GM19397 (cell line): ENCODE results near the gene VASP.
"Not testable (repeated sequence)": the region's sequence is repeated elsewhere in the genome, so short reads cannot be mapped to it uniquely, and the experiment has no call there.

Experiments
- ATAC-seq: cut with Tn5 transposase; IDR thresholded peaks from one replicate; pipeline ENCODE4 v1.9.1; 2021; ENCODE audit warnings: mild to moderate bottlenecking, moderate library complexity; ENCODE audit not compliant: unreplicated experiment

Gene VASP

DNA sequence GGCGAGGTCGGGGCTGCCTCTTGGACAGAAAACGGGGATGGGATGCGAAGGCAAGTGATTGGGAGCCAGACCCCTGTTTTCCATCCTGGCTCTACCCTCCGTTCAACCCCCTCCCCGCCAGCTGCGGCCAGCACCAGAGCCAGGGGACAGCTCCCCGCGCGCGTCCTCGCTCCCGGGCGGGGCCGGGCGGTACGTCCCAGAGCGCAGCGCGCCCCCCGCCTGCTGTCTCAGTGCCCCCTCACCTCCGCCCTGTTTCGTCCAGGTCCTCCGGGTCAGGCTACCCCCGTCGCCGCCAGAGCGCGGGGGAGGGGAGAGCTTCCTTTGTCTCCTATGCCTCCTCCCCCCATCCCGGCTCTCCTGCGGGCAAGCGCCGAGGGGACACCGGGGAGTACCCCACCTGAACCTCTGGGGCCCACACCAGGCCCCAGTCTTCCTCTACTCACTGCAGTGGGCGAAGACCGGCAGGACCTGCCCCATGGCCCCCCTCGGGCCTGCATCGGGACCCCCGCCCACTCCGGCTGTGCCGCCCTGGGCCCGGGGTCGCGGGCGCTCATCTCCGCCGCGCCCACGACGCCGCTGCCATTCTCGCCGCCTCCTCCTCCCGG is 10.8 kb upstream of the VASP start:
- ATAC-seq, result peak; percentile 12

- ATAC-seq, result no peak
These were observed 9.5 kb upstream of the VASP start for GRCh38 chr19:45497791-45498190.

DNA sequence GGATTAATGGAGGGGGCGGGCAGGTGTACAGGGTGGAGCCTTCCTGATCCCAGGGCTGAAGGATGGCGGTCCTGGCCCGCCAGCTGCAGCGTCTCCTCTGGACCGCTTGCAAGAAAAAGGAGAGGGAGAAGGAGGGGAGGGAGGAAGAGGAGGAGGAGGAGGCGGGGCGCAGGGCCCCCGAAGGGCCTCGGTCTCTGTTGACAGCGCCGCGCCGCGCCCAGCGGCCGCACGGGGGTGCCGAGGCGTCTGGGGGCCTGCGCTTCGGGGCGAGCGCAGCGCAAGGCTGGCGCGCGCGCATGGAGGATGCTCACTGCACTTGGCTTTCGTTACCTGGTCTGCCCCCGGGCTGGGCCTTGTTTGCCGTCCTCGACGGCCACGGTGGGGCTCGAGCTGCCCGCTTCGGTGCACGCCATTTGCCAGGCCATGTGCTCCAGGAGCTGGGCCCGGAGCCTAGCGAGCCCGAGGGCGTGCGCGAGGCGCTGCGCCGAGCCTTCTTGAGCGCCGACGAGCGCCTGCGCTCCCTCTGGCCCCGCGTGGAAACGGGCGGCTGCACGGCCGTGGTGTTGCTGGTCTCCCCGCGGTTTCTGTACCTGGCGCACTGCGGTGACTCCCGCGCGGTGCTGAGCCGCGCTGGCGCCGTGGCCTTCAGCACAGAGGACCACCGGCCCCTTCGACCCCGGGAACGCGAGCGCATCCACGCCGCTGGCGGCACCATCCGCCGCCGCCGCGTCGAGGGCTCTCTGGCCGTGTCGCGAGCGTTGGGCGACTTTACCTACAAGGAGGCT is 8.7 kb upstream of the VASP start, which contains the start of gene PPM1N:
PPM1N (plus strand) TSS at position 33 of the 785 bp plus-strand sequence; CDS start at position 63, 30 bp downstream.
- no peak for ATAC-seq

- ATAC-seq, result no peak
These were observed 7.8 kb upstream of the VASP start for GRCh38 chr19:45499196-45500180.

DNA sequence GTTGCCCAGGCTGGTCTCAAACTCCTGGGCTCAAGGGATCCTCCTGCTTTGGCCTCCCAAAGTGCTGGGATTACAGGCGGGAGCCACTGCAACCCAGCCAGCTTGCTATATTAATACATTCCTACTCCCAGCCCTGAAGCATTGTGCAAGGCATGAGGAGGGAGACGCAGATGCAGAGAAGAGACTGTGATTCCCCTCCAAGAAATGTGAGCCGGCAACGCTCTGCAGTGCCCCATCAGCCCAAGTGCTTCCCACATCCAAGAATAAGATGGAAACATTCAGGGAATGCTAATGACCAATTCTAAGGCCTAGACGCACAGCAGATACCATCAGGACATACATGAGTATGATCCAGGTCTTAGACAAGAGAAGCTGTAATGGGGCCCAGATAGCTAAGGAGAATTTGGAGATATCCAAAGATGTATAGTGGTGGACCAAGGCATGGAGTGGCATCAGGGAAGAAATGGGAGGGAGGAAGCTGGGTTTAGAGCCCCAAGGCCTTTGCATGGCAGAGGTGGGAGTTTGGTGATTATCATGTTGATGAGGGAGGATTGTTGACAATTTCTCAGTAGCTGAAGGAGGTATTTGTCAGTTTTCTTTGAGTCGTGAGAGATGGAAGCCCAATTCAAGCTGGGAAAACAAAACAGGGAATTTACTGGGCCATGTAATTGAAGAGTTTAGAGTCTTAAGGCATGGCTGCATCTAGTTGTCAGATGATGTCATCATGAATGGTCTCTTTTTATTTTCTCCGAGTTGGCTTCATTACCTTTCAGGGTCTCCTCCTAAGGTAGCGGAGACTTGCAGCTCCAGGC is 6.2 kb upstream of the VASP start:
- no peak for ATAC-seq

- no peak for ATAC-seq
These were observed 5.6 kb upstream of the VASP start for GRCh38 chr19:45501730-45502014.

DNA sequence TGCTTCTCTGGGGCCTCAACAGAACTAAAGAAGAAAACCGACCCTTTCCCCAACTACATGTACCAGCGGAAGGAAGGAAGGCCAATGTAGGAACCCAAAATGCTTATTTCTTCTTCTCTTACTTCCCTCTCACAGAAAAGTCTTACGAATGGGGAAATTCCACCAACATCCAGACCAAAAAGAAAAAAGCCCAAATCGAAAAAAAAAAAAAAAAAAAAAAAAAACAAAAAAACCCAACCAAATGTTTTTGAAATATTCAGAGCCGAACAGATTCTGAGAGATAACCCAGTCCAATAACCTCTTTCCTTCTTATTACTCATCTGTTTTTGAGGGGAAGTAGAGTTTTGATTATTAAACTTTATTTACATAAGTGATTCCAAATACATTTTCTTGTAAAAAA is 5.2 kb upstream of the VASP start:
- ATAC-seq, result no peak

GRCh38 chr19:45503909-45504308 is 3.4 kb upstream of the VASP start:
- no peak for ATAC-seq

GRCh38 chr19:45505151-45505995 is 1.9 kb upstream of the VASP start:
- ATAC-seq, result no peak

DNA sequence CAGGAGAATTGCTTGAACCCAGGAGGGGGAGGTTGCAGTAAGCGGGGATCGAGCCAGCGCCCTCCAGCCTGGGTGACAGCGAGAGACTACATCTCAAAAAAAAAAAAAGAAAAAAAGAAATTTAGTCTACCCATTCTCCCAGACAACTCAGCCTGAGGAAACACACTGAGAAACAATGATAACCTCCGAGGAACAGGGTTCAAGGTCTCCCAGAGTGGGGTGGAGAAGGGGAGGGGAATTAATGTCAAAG is 1.4 kb upstream of the VASP start:
- no peak for ATAC-seq

DNA sequence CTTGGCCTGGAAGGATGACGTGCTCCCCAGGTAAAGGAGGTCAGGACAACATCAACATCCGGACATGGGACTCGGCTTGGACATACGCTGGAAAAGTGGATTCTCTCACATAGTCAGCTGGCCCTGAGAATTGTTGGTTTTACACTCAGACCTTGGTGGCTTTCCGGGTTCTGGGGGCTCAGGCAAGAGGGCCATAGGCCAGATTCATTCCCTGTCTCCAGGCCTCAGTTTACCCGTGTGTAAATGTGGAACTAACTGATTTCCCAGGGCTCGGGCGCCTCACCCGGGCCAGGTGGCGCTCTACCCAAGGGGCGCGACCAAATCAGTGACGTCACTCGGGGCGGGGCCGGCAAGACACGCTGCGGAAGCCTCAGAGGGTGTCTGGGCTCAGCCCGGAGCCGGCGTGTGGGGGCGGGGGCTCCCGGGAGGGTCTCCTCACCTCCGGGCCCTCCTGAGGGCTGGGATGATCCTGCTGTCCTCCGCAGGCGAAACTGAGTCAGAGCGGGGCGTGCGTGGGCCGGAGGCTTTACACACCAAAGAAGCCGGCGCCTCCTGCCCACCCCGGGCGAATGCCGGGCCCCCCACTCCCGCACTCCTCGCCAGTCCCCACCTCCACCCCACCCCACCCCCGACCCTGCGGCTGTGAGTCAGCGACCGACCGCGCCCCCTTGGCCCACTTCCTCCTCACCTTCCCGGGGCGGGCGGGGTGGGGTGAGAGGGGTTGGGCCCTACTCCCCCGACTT is 862 bp upstream of the VASP start:
- ATAC-seq, result peak; percentile 57

DNA sequence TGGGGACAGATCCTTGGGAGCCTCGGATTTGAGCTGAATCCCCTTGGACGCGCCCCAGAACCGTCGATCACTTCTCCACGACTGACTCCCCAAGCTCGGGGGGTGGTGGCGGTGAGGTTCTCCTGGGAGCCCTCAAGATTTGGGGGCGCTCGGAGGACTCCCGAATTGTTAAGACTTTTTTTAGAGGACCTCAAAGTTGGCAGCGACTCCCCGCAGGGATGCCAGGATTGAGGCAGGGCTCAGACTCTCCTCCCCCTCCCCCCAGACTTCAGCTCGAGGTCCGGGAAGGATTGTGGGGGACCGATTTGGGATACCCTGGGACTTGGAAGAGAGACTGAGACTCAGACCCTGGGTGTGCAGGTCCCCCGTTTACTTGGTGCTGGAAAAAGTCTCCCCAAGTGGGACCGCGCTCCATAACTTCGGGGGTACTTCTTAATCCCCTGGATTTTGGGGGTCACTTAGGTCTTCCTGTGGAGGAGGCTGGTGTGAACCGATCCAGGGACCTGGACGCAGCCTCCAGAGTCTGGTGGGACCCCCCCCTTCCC is 665 bp downstream of the VASP start:
- no peak for ATAC-seq

DNA sequence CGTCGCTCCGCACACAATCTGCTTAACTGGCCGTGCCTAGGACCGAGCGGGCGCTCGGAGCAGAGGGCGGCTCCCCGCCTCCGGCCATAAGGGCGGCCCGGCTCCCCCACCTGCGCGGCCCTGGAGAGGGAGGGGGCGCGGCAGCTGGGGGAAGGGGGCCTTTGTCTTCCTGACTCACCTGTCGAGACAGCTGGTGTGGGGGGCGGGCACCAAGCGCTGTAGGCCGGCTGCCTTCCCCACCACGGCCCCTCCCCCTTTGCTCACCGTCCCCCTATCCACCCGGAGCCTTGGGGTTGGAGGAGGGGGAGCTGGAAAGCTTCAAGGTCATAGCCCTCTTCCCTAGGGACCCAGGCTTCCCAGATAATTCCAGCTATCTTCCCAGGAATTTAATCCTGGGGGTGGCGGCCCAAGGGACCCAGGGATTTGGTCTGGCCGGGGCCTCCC is 1.2 kb downstream of the VASP start:
- ATAC-seq, result no peak

DNA sequence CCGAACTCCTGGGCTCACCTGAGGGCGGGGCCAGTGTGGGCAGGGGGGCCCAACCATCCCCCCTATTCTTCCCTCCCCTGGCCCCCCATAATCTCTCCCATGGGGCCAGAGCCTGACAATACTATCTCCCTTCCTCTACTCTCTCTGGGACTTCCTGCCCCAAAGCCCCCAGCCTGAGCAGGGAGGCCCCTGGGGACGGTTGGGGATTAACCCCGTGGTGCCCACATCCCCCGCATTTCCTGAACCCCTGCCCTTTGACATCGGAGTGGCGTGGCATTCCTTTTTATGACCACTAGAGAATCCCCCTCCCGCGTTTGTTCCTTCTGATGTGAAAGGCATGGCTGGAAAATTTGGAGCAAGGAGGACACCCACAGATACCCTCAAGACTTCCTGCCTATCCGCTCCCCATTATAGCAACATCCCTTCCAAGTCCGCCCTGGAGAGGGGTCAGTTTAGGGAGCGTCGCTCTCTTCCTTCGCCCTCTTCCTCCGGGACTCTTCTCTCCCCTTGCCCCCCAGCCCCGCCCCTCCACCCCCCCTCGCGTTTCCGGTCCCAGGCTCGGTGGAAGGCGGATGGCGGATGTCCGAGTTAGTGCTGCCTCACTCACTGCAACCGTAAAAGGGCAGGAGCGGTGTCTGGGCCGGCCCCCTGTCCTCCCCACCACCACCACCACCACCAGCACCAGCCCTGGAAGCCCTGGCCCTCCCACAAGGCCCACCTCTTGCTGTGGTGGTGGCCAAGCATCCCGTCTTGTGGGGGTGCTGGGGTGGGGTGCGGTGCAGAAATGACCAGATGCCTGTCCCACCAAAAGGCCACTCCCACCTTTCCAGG is 1.8 kb downstream of the VASP start:
- no peak for ATAC-seq

GRCh38 chr19:45509692-45510015 is 2.4 kb downstream of the VASP start:
- ATAC-seq, result no peak

DNA sequence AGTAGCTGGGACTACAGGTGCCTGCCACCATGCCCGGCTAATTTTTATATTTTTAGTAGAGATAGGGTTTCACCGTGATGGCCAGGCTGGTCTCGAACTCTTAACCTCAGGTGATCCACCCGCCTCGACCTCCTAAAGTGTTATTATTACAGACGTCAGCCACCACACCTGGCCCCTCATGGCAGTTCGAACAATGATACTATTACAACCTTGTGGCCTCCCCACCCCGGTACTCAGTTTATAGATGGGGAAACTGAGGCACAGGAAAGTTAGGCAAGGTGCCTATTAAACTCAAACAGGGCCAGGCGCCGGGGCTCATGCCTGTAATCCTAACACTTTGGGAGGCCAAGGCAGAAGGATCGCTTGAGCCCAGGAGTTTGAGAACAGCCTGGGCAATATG is 3.1 kb downstream of the VASP start:
- ATAC-seq, result not testable (repeated sequence)

DNA sequence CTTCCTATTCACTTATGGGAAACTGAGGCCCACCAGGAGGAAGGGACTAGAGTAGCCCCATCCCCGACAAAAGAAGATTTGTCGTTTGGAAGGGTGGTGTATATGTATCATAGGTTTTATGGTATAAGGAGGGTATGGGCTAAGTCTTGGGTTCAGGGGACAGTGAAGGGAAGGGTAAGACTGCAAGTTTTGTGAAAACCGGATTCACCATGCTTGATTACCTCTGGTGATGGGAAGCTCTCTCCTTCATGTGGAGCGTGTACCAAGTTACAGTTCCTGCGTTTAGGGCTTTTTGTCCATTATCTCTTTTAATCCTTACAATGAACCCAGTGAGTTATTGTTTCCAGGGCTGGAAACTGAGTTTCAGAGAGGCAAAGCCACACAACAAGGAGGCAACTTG is 3.8 kb downstream of the VASP start:
- no peak for ATAC-seq

DNA sequence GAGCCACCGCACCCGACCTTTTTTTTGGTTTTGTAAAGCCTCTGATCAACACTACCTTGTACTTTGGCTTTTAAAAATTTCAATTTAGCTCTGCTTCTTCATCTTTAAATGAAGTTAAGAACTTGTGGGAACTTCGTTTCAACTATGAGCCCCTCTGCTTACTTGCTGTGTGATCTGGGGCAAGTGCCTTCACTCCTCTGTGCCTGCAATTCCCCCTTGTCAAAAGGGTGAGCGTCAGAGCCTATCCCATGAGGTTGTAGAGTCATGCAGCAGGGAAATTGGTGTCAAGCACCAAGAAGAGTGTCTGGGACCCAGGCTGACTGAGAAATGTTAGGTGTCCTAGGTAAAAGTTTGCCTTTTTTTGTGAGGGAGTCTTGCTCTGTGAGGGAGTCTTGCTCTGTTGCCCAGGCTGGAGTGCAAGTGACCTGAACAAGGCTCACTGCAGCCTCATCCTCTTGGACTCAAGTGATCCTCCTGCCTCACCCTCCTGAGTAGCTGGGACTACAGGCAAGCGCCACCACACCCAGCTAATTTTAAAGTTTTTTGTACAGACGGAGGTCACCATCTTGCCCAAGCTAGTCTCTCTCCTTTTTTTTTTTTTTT is 5.7 kb downstream of the VASP start:
- no peak for ATAC-seq
